GM12872 (cell line): ENCODE data around the gene LTB4R.

Experiments
- TF ChIP-seq, protein P1 (sequence below): IDR thresholded peaks from 3 replicates; pipeline ENCODE4 v1.5.1; 2011; ENCODE audit warnings: low read depth, mild to moderate bottlenecking, low read length, moderate library complexity; ENCODE audit not compliant: insufficient read depth

The LTB4R gene

GRCh38 chr14:24280797-24281460, 30.4 kb upstream of the LTB4R start:
- TF ChIP-seq, protein P1, sequence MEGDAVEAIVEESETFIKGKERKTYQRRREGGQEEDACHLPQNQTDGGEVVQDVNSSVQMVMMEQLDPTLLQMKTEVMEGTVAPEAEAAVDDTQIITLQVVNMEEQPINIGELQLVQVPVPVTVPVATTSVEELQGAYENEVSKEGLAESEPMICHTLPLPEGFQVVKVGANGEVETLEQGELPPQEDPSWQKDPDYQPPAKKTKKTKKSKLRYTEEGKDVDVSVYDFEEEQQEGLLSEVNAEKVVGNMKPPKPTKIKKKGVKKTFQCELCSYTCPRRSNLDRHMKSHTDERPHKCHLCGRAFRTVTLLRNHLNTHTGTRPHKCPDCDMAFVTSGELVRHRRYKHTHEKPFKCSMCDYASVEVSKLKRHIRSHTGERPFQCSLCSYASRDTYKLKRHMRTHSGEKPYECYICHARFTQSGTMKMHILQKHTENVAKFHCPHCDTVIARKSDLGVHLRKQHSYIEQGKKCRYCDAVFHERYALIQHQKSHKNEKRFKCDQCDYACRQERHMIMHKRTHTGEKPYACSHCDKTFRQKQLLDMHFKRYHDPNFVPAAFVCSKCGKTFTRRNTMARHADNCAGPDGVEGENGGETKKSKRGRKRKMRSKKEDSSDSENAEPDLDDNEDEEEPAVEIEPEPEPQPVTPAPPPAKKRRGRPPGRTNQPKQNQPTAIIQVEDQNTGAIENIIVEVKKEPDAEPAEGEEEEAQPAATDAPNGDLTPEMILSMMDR, result no peak

DNA sequence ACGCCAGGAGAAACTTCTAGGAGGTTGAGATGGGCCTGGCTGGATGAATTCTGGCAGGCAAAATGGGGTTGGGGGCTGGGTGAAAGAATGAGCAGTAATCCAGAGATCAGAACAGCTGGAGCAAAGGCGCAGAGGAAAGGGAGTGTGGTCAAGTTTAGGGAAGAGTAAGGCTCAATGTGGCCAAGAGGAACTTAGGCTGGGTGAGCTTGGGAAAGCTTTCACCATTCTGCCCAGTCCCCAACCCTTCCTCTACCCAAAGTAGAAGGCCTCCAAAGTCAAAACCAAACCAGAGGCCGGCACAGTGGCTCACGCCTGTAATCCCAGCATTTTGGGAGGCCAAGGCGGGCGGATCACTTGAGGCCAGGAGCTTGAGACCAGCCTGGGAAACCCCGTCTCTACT, 29.7 kb upstream of the LTB4R start:
- TF ChIP-seq, protein P1, result no peak

- TF ChIP-seq, protein P1, result no peak
These were observed 28.6 kb upstream of the LTB4R start for GRCh38 chr14:24282736-24283135.

GRCh38 chr14:24283796-24284460, 27.4 kb upstream of the LTB4R start:
- TF ChIP-seq, protein P1, result no peak

- TF ChIP-seq, protein P1, result no peak
These were observed 26.7 kb upstream of the LTB4R start for GRCh38 chr14:24284501-24285035.

DNA sequence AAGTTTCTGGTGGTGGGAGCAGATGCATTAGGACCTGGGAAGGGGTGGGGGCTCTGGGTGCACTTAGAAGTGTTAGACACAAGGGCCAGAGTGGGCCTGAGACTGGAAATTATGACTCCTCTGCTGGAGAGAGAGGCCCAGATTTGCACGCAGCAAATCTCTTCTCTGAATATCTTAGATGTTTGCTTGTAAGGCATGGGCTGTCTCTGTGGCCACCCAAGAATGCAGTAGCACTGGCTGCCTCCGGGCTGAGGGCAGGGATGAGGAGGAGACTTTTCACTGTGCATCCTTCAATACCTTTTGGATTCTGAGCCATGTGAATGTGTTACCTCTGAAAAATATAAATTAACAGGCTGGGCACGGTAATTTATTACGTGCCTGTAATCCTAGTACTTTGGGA, 26.0 kb upstream of the LTB4R start:
- TF ChIP-seq, protein P1, result no peak

DNA sequence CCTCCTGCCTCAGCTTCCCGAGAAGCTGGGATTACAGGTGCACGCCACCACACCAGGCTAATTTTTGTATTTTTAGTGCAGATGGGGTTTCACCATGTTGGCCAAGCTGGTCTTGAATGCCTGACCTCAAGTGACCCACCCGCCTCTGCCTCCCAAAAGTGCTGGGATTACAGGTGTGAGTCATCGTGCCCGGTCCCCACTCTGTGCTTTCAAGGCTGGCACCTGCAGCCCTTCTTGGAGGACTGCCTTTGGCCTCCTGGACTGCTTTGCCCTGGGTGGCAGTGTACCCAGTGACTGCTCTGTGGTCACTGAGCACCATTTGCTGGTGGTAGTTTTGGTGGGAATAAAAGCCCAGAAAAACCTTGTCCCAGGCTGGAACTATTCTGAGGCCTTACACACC, 24.3 kb upstream of the LTB4R start:
- TF ChIP-seq, protein P1, result no peak
